ENCODE data around the gene KIAA0825. TPM values are rescaled to one million over a fixed set of nuclear protein-coding genes. Genes with fewer than 3 reads are reported as not detected.

KIAA0825 gene
- total and polyA plus RNA-seq, 2 of the 8 experiments (the other 6 are each of a cell fraction or from before 2014, with no cell fraction given): 0.60 to 1.0 TPM

GRCh38 chr5:94516148-94516547, 102.3 kb downstream of the KIAA0825 start:
- no peak overlapping the region for H2BK15ac ChIP-seq (ENCODE audit: low read length)
- H3K36me3 ChIP-seq (ENCODE audit: control insufficient read depth in 2 of 4, insufficient read depth in 4 of 4, low read length in 3 of 4): no peaks in the 10 kb centered on the region
- H3K4me2 ChIP-seq (ENCODE audit: insufficient read depth in 1 of 2, low read depth in 2 of 2, low read length in 2 of 2): no peak overlapping the region
- CTCF ChIA-PET (ENCODE audit: partially characterized antibody): interaction anchor here (2.6 kb wide), 1 partner anchor 8 kb away, joined by 10 read pairs; no protein-coding TSS in a partner anchor
- no peak overlapping the region for H3K14ac ChIP-seq (ENCODE audit: insufficient read length)
- no peak overlapping the region for H3K9ac ChIP-seq (replicated peaks in 1 of 4; ENCODE audit: extremely low read depth in 1 of 4, low read depth in 3 of 4, low read length in 3 of 4)
- no peak overlapping the region for H2BK12ac ChIP-seq (ENCODE audit: low read depth, low read length)
- H4K20me1 ChIP-seq (replicated peaks in 1 of 2; ENCODE audit: control insufficient read depth in 1 of 2, insufficient read depth in 2 of 2, low read length in 2 of 2): no peaks in the 10 kb centered on the region
- TF ChIP-seq BCL11A (IDR thresholded peaks at IDR 0.05; ENCODE audit: low read depth in 2 of 2, low read length in 2 of 2): no peak
- no peak for TF ChIP-seq SUZ12 (IDR thresholded peaks at IDR 0.05; ENCODE audit: low read length)
- TF ChIP-seq POLR2A (IDR thresholded peaks at IDR 0.05; ENCODE audit: control extremely low read depth in 1 of 2, low read depth in 2 of 2, low read length in 2 of 2): no peak
- no peak for TF ChIP-seq CEBPB (IDR thresholded peaks at IDR 0.05; ENCODE audit: low read depth, low read length)
- TF ChIP-seq JUN (IDR thresholded peaks at IDR 0.05; ENCODE audit: low read depth, low read length): no peak
- H3K79me1 ChIP-seq (ENCODE audit: low read depth, low read length): no peaks in the 10 kb centered on the region
- H3K23ac ChIP-seq (ENCODE audit: insufficient read length): no peak overlapping the region
- no peak overlapping the region for H3K56ac ChIP-seq (replicated peaks; ENCODE audit: insufficient read length, low read depth, low read length)
- no peak overlapping the region for H4K91ac ChIP-seq (replicated peaks; ENCODE audit: insufficient read length, low read length)
- H3K23me2 ChIP-seq (ENCODE audit: low read depth, low read length): no peaks in the 10 kb centered on the region
- no peak overlapping the region for H2AFZ ChIP-seq (ENCODE audit: low read length)
- no peak overlapping the region for H3K18ac ChIP-seq (ENCODE audit: extremely low read depth, low read length)
- no peak overlapping the region for H2BK5ac ChIP-seq (ENCODE audit: low read depth, low read length)
- no peak overlapping the region for H3K4me3 ChIP-seq (ENCODE audit: extremely low read depth in 1 of 4, insufficient read depth in 2 of 4, low read depth in 3 of 4, low read length in 4 of 4)
- DNase-seq (ENCODE audit: low read depth in 1 of 2, low spot score in 2 of 2) (no peak), FAIRE-seq (no peak)
- WGBS, 2 experiments (ENCODE audit: extremely low coverage in 1 of 2, insufficient coverage in 1 of 2, insufficient read length in 1 of 2, insufficient replicate concordance in 2 of 2, low coverage in 1 of 2, low lambda C conversion rate in 2 of 2, missing lambda C conversion rate in 1 of 2): 89% methylated on average over 5 of the region's 5 CpGs; no CpG with 5 or more reads in 1 of the 2 experiments
- H4K8ac ChIP-seq (ENCODE audit: extremely low read depth, insufficient read depth, low read length): no peak overlapping the region
- no peaks in the 10 kb centered on the region for H3K27me3 ChIP-seq (replicated peaks in 1 of 4; ENCODE audit: control insufficient read depth in 3 of 4, extremely low read depth in 1 of 4, insufficient read depth in 3 of 4, low read length in 3 of 4)
- H3K4me1 ChIP-seq (replicated peaks in 1 of 4; ENCODE audit: control insufficient read depth in 3 of 4, insufficient read depth in 4 of 4, low read length in 3 of 4): no peaks in the 10 kb centered on the region
- no peak overlapping the region for H3K4ac ChIP-seq (replicated peaks; ENCODE audit: insufficient read length, low read depth, low read length)
- H2BK20ac ChIP-seq (ENCODE audit: low read length): no peak overlapping the region
- H3K27ac ChIP-seq (ENCODE audit: low read depth, low read length): no peak overlapping the region
- POLR2A ChIA-PET (ENCODE audit: partially characterized antibody): no interaction called here
- H4K5ac ChIP-seq (ENCODE audit: insufficient read length, low read depth, low read length): no peak overlapping the region
- no peaks in the 10 kb centered on the region for H3K79me2 ChIP-seq (ENCODE audit: control insufficient read depth in 1 of 2, insufficient read depth in 2 of 2, low read length in 2 of 2)
- H2AK5ac ChIP-seq (ENCODE audit: low read depth, low read length): no peak overlapping the region
- no peaks in the 10 kb centered on the region for H3K9me3 ChIP-seq (ENCODE audit: insufficient read depth in 2 of 2, low read depth in 1 of 2, low read length in 1 of 2)
- H2BK120ac ChIP-seq (replicated peaks; ENCODE audit: low read depth, low read length): no peak overlapping the region
